Naive thymus-derived CD4-positive, alpha-beta T cell (primary cell): ENCODE results near the gene TRAF2. TPM values are rescaled to one million over a fixed set of nuclear protein-coding genes. Genes with fewer than 3 reads are reported as not detected.
"Not testable (repeated sequence)": the region's sequence is repeated elsewhere in the genome, so short reads cannot be mapped to it uniquely, and the experiment has no call there.

Source experiments
- ATAC-seq: fragments of 150-1000 bp; cut with Tn5 transposase; 2 replicates; pipeline ENCODE4 v1.10.0; 2021; ENCODE audit warnings: mild to moderate bottlenecking, moderate library complexity
- CTCF ChIA-PET: fragments of 350-600 bp; sonication (Branson Sonifier 250); formaldehyde crosslinking; loops from one replicate; lab custom pipeline; 2021; ENCODE audit warnings: antibody characterized with exemption; lab: Charles Lee
- POLR2A ChIA-PET: fragments of 350-600 bp; sonication (Branson Sonifier 250); formaldehyde crosslinking; loops from one replicate; lab custom pipeline; 2021; ENCODE audit warnings: antibody characterized with exemption, inconsistent platforms; lab: Charles Lee
- DNase-seq, 9 donors: peaks; one replicate each; pipeline versions ENCODE4 v3.0.0 to v3.0.0-alpha.2; 2020 to 2022; ENCODE audit warnings: mixed read lengths in 1 of 9
- H3K27ac ChIP-seq: one replicate; pipeline ENCODE4 v1.7.0; 2013; ENCODE audit warnings: mild to moderate bottlenecking, low read depth, low read length, moderate library complexity
- H3K27me3 ChIP-seq, 2 donors: one replicate each; pipeline ENCODE4 v1.7.0; 2013; ENCODE audit warnings: low read length in 2 of 2, mild to moderate bottlenecking in 2 of 2, moderate library complexity in 2 of 2; ENCODE audit not compliant: control insufficient read depth in 2 of 2, insufficient read depth in 2 of 2
- H3K36me3 ChIP-seq, 3 experiments: 1 replicate in 2 of 3; 2 replicates in 1 of 3; pipeline ENCODE4 v1.7.0; 2013; ENCODE audit warnings: low read length in 3 of 3, mild to moderate bottlenecking in 3 of 3, moderate library complexity in 1 of 3; ENCODE audit not compliant: insufficient read depth in 3 of 3, control insufficient read depth in 2 of 3
- H3K4me1 ChIP-seq, 2 donors: one replicate each; pipeline ENCODE4 v1.7.0; 2013; ENCODE audit warnings: low read length in 2 of 2, mild to moderate bottlenecking in 2 of 2, moderate library complexity in 1 of 2; ENCODE audit not compliant: control insufficient read depth in 2 of 2, insufficient read depth in 2 of 2
- H3K4me3 ChIP-seq: 2 replicates; pipeline ENCODE4 v1.7.0; 2013; ENCODE audit warnings: mild to moderate bottlenecking, low read length
- H3K9me3 ChIP-seq, 3 experiments: 1 replicate in 2 of 3; 2 replicates in 1 of 3; pipeline ENCODE4 v1.7.0; 2013; ENCODE audit warnings: low read length in 3 of 3; ENCODE audit not compliant: control insufficient read depth in 2 of 3
- H3K27ac Mint-ChIP-seq, 9 donors: one replicate each; pipeline ENCODE4 v1.8.0; 2020 to 2022; ENCODE audit warnings: mixed read lengths in 9 of 9, mild to moderate bottlenecking in 8 of 9, moderate library complexity in 5 of 9, inconsistent platforms in 2 of 9
- H3K27me3 Mint-ChIP-seq, 5 donors: one replicate each; pipeline ENCODE4 v1.8.0; 2021 to 2022; ENCODE audit warnings: mixed read lengths in 5 of 5, mild to moderate bottlenecking in 1 of 5
- H3K36me3 Mint-ChIP-seq, 5 donors: one replicate each; pipeline ENCODE4 v1.8.0; 2020 to 2022; ENCODE audit warnings: mixed read lengths in 5 of 5, mild to moderate bottlenecking in 3 of 5, inconsistent platforms in 1 of 5
- H3K4me1 Mint-ChIP-seq, 7 donors: one replicate each; pipeline ENCODE4 v1.8.0; 2020 to 2022; ENCODE audit warnings: mixed read lengths in 7 of 7, mild to moderate bottlenecking in 3 of 7, inconsistent platforms in 1 of 7
- H3K4me3 Mint-ChIP-seq, 10 donors: one replicate each; pipeline ENCODE4 v1.8.0; 2020 to 2022; ENCODE audit warnings: mild to moderate bottlenecking in 10 of 10, mixed read lengths in 10 of 10, moderate library complexity in 6 of 10, inconsistent platforms in 2 of 10
- H3K9me3 Mint-ChIP-seq, 11 donors: one replicate each; pipeline ENCODE4 v1.8.0; 2020 to 2022; ENCODE audit warnings: mixed read lengths in 11 of 11, mild to moderate bottlenecking in 4 of 11, inconsistent platforms in 1 of 11, moderate library complexity in 1 of 11
- intact Hi-C, 2 donors: fragments of 100-400 bp; cut with micrococcal nuclease; formaldehyde crosslinking; loops; one replicate each; pipeline ENCODE4 v1.15.1; 2023
- polyA plus RNA-seq, 2 donors: library from polyadenylated mRNA; unstranded; fragments of 300-500 nt; fragmentation: Illumina TruSeq; gene quantifications; one replicate each; pipeline ENCODE4 v1.2.3, GENCODE V29; 2021
- total RNA-seq, 6 experiments: library from RNA in 5 of 6; stranded (reverse) in 5 of 6; gene quantifications; 1 replicate in 5 of 6; 2 replicates in 1 of 6; pipeline ENCODE4 v1.2.3 and lab custom pipeline; 2021 to 2026

TRAF2 gene
- total RNA-seq = 10 to 100 TPM; 14.6 to 72.8 (median 29.6) TPM
- polyA plus RNA-seq = 10 to 100 TPM; 11.9 to 29.1 TPM
- total RNA-seq (lab: John Stamatoyannopoulos, UW) = 23.7 reads per million, percentile 54 among the genes with 10 or more reads in this experiment

GRCh38 chr9:136885950-136886578 lies at the start of gene TRAF2:
TRAF2 (plus strand) TSS chr9:136886516; CDS start chr9:136898741, 12,225 bp downstream.
- no peaks in the 10 kb centered on the region for H3K9me3 Mint-ChIP-seq
- H3K4me3 Mint-ChIP-seq = peak within 1 kb of the TSS; percentile 83 to 99 (median 86)
- peaks cover 0 to 5% (median 0%) of the 10 kb centered on the region in 5 donors for H3K36me3 Mint-ChIP-seq
- peak within 1 kb of the TSS; percentile 97 for H3K27ac ChIP-seq
- no peaks in the 10 kb centered on the region for H3K27me3 ChIP-seq
- peaks cover 26 to 29% of the 10 kb centered on the region in 2 donors for H3K4me1 ChIP-seq
- POLR2A ChIA-PET = interaction anchor here (0.7 to 2.4 kb wide), 15 partner anchors 11 to 159 kb away, joined by 3 to 9 read pairs (median 4); partner anchors contain the start of genes AJM1, EDF1, FBXW5 and TMEM141
- intact Hi-C loops = loop anchor here (1.0 to 10.0 kb wide), 14 partner anchors 15 to 351 kb away; partner anchors contain the start of genes FBXW5 (in 2 of the 2), TMEM141 (in 2 of the 2), AJM1 (in 1 of the 2) and EDF1 (in 1 of the 2)
- peaks cover 17 to 53% (median 37%) of the 10 kb centered on the region in 7 donors for H3K4me1 Mint-ChIP-seq
- CTCF ChIA-PET = no interaction called here
- peak; percentile 95 for ATAC-seq
- H3K4me3 ChIP-seq = peak within 1 kb of the TSS; percentile 76
- peak; percentile 93 to 98 (median 96) for DNase-seq
- H3K9me3 ChIP-seq = no peaks in the 10 kb centered on the region
- H3K27me3 Mint-ChIP-seq = no peaks in the 10 kb centered on the region
- H3K27ac Mint-ChIP-seq = peak within 1 kb of the TSS; percentile 78 to 95 (median 89)
- peaks cover 0 to 6% (median 0%) of the 10 kb centered on the region in 3 experiments for H3K36me3 ChIP-seq

- POLR2A ChIA-PET = no interaction called here
- Histone ChIP-seq H3K27me3 (no peaks in the 10 kb centered on the region), H3K27ac (no peak overlapping the region), H3K4me3 (no peak overlapping the region), H3K9me3 (no peaks in the 10 kb centered on the region), H3K36me3 (peaks cover 0 to 28% (median 4%) of the 10 kb centered on the region in 3 experiments), H3K4me1 (peaks cover 0 to 3% of the 10 kb centered on the region in 2 donors)
- H3K36me3 Mint-ChIP-seq = peaks cover 0 to 10% (median 0%) of the 10 kb centered on the region in 5 donors
- no peak for ATAC-seq
- H3K27ac Mint-ChIP-seq = no peak overlapping the region
- CTCF ChIA-PET = interaction anchor here (0.6 kb wide), 1 partner anchor 46 kb away, joined by 3 read pairs; the partner anchor contains the start of gene TMEM141
- H3K27me3 Mint-ChIP-seq = no peaks in the 10 kb centered on the region
- peaks cover 0 to 8% (median 5%) of the 10 kb centered on the region in 7 donors for H3K4me1 Mint-ChIP-seq
- DNase-seq = no peak
- H3K9me3 Mint-ChIP-seq = no peaks in the 10 kb centered on the region
- no peak overlapping the region for H3K4me3 Mint-ChIP-seq
- intact Hi-C loops = no loop called here
Observed at GRCh38 chr9:136837146-136837855, 49.0 kb upstream of the TRAF2 start.

- H3K4me1 ChIP-seq, H3K9me3 ChIP-seq, DNase-seq, POLR2A ChIA-PET, H3K27me3 ChIP-seq, H3K27ac ChIP-seq, ATAC-seq, H3K4me3 ChIP-seq, H3K9me3 Mint-ChIP-seq, H3K4me3 Mint-ChIP-seq, intact Hi-C loops, H3K36me3 Mint-ChIP-seq, H3K27me3 Mint-ChIP-seq, H3K27ac Mint-ChIP-seq, CTCF ChIA-PET: not testable (repeated sequence)
- H3K36me3 ChIP-seq = peaks cover 0 to 25% (median 0%) of the 10 kb centered on the region in 3 experiments
- H3K4me1 Mint-ChIP-seq = peaks cover 0 to 11% (median 6%) of the 10 kb centered on the region in 7 donors
Observed at GRCh38 chr9:136837856-136838277, 48.4 kb upstream of the TRAF2 start.

GRCh38 chr9:136838314-136839228 lies 47.7 kb upstream of the TRAF2 start:
- Mint-ChIP-seq H3K27me3 (no peaks in the 10 kb centered on the region), H3K9me3 (no peaks in the 10 kb centered on the region), H3K4me1 (peaks cover 0 to 14% (median 8%) of the 10 kb centered on the region in 7 donors), H3K36me3 (peaks cover 0 to 8% (median 0%) of the 10 kb centered on the region in 5 donors), H3K4me3 (no peak overlapping the region), H3K27ac (no peak overlapping the region)
- intact Hi-C loops = no loop called here
- DNase-seq (no peak), ATAC-seq (no peak)
- H3K4me1 ChIP-seq = peaks cover 4 to 7% of the 10 kb centered on the region in 2 donors
- H3K4me3 ChIP-seq = no peak overlapping the region
- H3K9me3 ChIP-seq = no peaks in the 10 kb centered on the region
- CTCF ChIA-PET = no interaction called here
- no peaks in the 10 kb centered on the region for H3K27me3 ChIP-seq
- peaks cover 0 to 25% (median 0%) of the 10 kb centered on the region in 3 experiments for H3K36me3 ChIP-seq
- H3K27ac ChIP-seq = no peak overlapping the region
- POLR2A ChIA-PET = no interaction called here

GRCh38 chr9:136839229-136840139 lies 46.8 kb upstream of the TRAF2 start:
- Histone ChIP-seq H3K4me1 (peaks cover 4 to 7% of the 10 kb centered on the region in 2 donors), H3K36me3 (peaks cover 0 to 25% (median 0%) of the 10 kb centered on the region in 3 experiments), H3K27me3 (no peaks in the 10 kb centered on the region), H3K4me3 (no peak overlapping the region), H3K27ac (no peak overlapping the region), H3K9me3 (no peaks in the 10 kb centered on the region)
- intact Hi-C loops = no loop called here
- peaks cover 0 to 5% (median 0%) of the 10 kb centered on the region in 5 donors for H3K36me3 Mint-ChIP-seq
- ATAC-seq (no peak), DNase-seq (no peak)
- POLR2A ChIA-PET = interaction anchor here (0.6 kb wide), 1 partner anchor 96 kb away, joined by 4 read pairs; no protein-coding TSS in a partner anchor
- H3K4me1 Mint-ChIP-seq = peaks cover 0 to 16% (median 10%) of the 10 kb centered on the region in 7 donors
- peak overlapping the region in 2 of 9 donors; percentile 7 to 79 for H3K27ac Mint-ChIP-seq
- H3K9me3 Mint-ChIP-seq = no peaks in the 10 kb centered on the region
- H3K27me3 Mint-ChIP-seq = no peaks in the 10 kb centered on the region
- CTCF ChIA-PET = no interaction called here
- H3K4me3 Mint-ChIP-seq = peak overlapping the region in 2 of 10 donors; percentile 51 to 67
